HG02588 (cell line): ENCODE data around the gene LRRC58.
"Not testable (repeated sequence)": the region's sequence is repeated elsewhere in the genome, so short reads cannot be mapped to it uniquely, and the experiment has no call there.

Experiments used
- ATAC-seq: cut with Tn5 transposase; IDR thresholded peaks from one replicate; pipeline ENCODE4 v1.9.1; 2021; ENCODE audit warnings: mild to moderate bottlenecking, moderate library complexity; ENCODE audit not compliant: unreplicated experiment

Gene LRRC58

DNA sequence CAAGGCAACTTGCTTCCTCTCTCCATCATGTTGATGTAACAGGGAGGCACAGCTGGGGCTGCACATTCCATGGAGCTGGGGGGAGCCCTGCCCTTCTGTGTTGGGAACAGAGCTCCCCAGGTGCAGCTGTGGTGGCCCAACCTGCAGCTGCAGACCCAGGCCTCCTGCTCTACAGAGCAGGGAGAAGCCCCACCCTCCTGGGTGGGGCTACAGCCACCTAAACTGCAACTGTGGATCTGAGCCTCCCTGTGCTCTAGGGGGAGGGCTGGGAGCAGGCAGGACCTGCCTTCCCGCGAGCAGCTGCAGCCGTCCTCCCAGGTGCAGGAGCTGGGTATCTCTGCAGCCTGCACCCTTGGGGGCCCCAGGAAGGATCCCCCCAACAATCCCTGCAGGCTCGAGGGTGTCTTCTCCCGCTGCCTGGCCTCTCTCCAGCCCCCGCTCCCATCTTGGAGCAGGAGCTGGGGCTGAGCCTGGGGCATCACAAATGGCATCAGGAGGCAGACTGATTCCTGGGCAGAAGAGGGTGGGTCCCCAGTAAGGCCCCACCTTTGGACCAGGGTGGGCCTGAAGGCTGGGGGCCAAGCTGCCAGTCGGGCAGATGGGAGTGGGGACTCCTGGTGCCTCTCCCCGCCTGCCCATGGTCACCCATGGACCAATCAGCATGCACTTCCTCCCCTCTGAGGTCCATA, 7.4 kb downstream of the LRRC58 start:
- ATAC-seq = no peak

GRCh38 chr3:120339362-120339761, 9.8 kb downstream of the LRRC58 start:
- no peak for ATAC-seq

DNA sequence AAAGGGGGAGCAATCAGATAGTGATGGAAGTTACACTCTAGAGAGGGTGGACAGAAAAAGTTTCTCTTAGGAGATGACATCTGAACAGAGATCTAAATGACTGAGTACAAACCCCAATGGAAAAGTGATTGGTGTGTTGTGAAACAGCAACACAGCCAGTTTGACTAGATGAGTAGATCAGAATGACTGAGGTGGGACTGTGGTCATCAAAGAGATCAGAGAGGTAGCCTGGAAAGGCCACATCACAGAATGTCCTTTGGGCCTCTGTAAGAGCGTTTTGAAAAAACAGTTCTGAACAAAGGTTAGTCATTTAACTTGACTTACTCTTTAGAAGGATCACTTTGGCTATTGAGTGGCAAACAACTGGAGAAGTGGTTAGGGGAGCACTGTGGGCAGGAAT, 10.6 kb downstream of the LRRC58 start:
- ATAC-seq = no peak

DNA sequence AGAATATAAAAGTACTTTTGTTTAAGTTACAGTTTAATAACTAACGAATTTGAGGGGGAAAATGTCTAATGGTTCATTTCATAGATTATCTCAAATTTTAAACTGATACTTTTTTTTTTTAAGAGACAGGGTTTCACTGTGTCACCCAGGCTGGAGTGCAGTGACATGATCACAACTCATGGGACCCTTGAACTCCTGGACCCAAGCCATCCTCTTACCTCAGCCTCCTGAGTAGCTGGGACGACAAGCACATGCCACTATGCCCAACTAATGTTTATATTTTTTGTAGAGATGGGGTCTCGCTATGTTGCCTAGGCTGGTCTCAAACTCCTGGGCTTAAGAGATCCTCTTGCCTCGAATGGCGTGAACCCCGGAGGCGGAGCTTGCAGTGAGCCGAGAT, 16.5 kb downstream of the LRRC58 start:
- no peak for ATAC-seq

- ATAC-seq = no peak
Observed at GRCh38 chr3:120331076-120331475, 18.1 kb downstream of the LRRC58 start.

- ATAC-seq = no peak
Observed at GRCh38 chr3:120326784-120327183, 22.4 kb downstream of the LRRC58 start.

DNA sequence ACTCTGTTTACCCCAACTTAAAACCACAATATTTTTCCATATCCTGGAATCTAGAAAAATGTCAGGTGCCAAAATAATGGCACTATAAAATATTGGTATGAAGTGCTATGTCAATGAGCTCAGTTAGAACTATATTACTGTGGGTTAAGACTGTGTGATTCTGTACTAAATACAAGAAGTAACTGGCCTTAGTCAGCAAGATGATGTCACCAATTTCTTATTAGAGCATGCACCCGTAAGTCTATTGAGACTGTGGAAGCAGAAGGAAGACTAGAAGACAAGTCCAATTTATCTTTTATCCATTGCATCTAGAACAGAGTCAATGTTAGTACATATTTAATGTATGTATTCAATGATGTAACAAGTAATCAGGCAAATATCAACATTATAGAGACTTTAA, 25.0 kb downstream of the LRRC58 start:
- ATAC-seq = no peak

GRCh38 chr3:120323761-120324160, 25.4 kb downstream of the LRRC58 start:
- ATAC-seq = not testable (repeated sequence)

GRCh38 chr3:120311863-120312794, 37.0 kb downstream of the LRRC58 start:
- no peak for ATAC-seq

DNA sequence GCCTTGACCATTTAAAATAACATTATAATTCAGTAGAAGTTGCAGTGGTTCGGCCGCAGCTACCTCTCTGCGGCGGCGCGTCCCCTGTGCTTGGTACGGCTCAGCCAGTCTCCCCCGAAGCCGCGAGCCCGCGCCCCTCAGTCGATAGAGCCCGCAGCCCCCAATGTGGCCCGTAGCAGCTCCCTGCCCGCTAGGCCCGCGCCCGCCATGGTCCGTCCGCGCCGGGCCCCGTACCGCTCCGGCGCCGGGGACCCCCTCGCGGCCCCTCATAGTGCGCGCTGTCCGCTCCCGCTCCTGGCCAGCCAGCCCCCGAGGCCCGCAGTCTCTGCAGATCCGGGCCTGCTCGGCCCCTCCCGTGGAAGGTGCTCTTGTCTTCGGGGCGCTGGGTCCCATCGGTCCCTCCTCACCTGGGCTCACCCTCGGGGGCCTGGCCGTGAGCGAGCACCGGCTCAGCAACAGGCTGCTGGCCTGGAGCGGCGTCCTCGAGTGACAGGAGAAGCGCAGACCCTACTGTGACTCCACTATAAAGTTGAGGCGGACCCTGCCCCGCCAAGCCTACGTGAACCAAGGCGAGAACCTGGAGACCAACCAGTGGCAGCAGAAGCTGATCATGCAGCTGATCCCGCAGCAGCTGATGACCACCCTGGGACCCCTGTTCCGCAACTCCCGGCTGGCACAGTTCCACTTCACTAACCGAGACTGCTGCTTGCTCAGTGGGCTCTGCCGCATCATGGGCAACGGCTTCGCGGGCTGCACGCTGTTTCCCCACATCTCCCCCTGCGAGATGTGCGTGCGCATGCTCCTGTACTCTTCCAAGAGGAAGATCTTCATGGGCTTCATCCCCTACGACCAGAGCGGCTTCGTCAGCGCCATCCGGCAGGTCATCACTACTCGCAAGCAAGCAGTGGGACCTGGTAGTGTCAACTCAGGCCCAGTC, 42.4 kb downstream of the LRRC58 start:
- no peak for ATAC-seq

GRCh38 chr3:120304616-120305015, 44.5 kb downstream of the LRRC58 start:
- ATAC-seq = no peak

DNA sequence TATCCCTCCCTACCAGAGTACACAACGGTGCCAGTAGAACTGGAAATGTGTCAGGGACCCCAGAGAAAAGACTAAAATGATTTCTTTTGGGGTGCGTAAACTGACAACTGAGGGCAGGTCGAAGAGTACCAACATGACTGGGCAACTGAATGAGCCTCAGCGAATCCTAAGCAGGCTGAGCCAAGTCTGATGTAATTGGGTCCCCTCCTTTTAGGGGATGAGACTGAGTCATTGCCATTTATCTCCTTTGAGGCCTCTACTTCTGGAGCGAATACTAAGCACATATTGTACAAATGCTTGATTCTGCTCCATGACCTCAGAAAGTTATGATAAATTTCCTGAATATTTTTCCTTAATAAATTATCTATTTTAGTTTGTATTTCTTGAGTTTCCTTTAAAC, 46.8 kb downstream of the LRRC58 start:
- no peak for ATAC-seq

DNA sequence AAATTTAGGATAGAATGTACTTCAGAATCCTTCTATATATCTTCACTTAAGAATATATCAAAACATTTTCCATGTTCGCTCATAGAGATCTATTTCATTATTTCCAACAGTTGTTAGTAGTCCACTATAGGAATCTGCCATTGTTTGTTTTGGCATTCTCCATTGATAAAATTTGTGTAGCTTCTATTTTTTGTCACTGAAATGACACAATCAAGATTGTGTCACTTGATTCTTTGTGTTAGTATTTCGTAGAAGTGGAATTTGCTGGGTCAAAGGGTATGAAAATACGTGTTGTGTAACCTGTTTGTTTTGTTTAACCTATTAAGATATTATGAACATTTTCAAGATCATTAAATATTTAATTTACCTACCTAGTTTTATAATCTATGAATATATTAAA, 48.2 kb downstream of the LRRC58 start:
- ATAC-seq = no peak

- no peak for ATAC-seq
Observed at GRCh38 chr3:120299403-120299802, 49.8 kb downstream of the LRRC58 start.

GRCh38 chr3:120298996-120299395, 50.2 kb downstream of the LRRC58 start:
- ATAC-seq = no peak

- ATAC-seq = not testable (repeated sequence)
Observed at GRCh38 chr3:120291552-120291951, 57.6 kb downstream of the LRRC58 start.

DNA sequence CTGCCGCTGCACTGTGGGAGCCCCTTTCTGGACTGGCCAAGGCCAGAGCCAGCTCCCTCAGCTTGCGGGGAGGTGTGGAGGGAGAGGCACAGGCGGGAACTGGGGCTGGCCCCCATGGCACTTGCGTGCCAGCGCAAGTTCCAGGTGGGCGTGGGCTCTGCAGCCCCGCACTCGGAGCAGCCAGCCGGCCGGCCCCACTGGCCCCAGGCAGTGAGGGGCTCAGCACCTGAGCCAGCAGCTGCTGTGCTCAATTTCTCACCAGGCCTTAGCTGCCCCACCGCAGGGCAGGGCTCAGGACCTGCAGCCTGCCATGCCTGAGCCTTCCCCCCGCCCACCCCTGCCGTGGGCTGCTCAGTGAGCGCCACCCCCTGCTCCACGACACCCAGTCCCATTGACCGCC, 59.5 kb downstream of the LRRC58 start:
- ATAC-seq = no peak

- no peak for ATAC-seq
Observed at GRCh38 chr3:120286465-120286864, 62.7 kb downstream of the LRRC58 start.

GRCh38 chr3:120285508-120285841, 63.7 kb downstream of the LRRC58 start:
- ATAC-seq = no peak

GRCh38 chr3:120284747-120285507, 64.2 kb downstream of the LRRC58 start, which contains the start of gene GPR156:
Gene GPR156, minus strand, starts transcription at chr3:120285222. Its CDS starts 41,124 bp downstream, at chr3:120244098.
- ATAC-seq = no peak
